ENCODE results near the gene GCDH.
"Not testable (repeated sequence)": the region's sequence is repeated elsewhere in the genome, so short reads cannot be mapped to it uniquely, and the experiment has no call there.

The GCDH gene

DNA sequence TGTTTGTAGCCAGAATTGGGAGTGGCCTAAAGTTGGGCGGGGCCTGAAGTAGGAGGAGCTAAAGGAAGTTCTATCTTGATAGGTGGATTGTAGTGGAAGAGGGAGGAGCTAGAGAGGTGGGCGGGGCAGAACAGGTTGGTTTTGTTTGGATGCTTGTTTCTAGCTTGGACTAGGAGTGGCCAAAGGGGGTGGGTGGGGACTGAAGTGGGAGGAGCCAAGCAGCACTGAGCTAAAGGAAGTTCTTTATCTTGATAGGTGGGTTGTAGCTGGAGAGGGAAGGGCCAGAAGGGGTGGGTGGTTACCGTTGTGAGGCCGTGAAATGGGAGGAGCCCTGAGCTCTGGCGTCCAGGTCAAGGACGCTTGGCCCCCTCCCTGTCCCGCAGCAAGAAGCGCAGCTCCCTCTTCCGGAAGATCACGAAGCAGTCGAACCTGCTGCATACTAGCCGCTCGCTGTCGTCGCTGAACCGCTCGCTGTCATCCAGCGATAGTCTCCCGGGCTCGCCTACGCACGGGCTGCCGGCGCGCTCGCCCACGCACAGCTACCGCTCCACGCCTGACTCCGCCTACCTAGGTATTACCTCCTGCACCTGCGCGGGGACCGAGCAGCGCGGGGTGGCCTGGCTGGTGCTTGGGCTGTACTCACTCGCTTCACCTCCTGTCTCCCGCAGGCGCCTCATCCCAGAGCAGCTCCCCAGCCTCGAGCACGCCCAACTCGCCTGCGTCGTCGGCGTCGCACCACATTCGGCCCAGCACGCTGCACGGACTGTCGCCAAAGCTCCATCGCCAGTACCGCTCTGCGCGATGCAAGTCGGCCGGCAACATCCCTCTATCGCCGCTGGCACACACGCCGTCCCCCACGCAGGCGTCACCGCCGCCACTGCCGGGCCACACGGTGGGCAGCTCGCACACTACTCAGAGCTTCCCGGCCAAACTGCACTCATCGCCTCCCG is 17.7 kb upstream of the GCDH start:
- peak; percentile 39 for DNase-seq (ENCODE audit: low read depth)

DNA sequence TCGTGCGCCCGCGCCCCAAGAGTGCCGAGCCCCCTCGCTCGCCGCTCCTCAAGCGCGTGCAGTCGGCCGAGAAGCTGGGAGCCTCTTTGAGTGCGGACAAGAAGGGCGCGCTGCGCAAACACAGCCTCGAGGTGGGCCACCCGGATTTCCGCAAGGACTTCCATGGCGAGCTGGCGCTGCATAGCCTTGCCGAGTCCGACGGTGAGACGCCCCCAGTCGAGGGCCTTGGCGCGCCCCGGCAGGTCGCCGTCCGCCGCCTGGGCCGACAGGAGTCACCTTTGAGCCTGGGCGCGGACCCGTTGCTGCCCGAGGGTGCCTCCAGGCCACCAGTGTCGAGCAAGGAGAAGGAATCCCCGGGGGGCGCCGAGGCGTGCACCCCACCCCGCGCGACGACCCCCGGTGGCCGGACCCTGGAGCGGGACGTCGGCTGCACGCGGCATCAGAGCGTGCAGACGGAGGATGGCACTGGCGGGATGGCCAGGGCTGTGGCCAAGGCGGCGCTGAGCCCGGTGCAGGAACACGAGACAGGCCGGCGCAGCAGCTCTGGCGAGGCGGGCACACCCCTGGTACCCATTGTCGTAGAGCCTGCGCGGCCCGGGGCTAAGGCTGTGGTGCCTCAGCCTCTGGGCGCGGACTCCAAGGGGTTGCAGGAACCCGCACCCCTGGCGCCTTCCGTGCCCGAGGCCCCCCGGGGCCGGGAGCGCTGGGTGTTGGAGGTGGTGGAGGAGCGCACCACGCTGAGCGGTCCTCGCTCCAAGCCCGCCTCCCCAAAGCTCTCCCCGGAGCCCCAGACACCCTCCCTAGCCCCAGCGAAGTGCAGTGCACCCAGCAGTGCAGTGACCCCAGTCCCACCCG is 16.8 kb upstream of the GCDH start:
- no peak for DNase-seq (ENCODE audit: low read depth)

DNA sequence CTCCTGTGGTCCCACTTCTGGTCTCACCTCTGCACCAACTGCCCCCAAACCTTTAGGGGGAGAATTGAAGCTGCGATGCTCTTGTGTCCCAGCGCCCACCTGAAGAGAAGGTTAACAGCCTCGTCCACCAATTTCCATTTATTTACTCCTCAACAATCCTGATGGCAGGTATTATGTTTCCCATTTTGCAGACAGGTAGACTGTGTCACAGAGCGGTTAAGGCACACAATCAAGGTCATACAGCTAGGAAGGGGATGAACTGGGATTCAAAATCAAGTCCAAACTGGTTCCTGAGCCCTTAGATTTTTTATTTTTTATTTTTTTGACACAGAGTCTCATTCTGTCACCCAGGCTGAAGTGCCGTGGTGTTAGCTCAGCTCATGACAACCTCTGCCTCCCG is 15.9 kb upstream of the GCDH start:
- no peak for DNase-seq (ENCODE audit: low read depth)

DNA sequence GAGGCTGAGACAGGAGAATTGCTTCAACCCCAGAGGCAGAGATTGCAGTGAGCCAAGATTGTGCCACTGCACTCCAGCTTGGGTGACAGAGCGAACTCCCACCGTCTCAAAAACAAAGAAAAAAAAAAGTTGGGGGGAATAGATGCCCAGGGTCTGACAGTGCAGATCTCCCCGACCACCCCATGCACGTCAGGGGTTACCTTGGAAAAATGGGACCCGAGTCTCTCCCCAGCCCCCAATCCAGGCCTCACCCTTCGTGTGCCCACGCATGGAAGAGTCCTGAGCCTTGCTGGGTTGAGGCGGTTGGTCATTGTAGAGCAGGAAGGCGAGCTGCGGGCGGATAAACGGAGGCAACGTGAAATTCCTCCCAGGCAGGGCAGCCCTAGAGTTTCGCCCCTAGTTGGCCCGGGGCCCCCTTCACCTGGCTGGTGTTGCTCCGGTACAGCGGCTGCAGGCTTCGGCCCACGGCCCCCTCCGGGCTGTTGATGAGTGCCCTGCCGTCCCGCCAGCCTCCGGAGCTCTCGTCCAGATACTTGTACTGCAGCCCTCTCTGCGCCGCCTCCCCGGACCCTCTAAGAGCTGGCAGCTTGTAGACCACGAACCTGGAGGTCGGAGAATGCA is 10.3 kb upstream of the GCDH start:
- no peak for DNase-seq (ENCODE audit: low read depth)

DNA sequence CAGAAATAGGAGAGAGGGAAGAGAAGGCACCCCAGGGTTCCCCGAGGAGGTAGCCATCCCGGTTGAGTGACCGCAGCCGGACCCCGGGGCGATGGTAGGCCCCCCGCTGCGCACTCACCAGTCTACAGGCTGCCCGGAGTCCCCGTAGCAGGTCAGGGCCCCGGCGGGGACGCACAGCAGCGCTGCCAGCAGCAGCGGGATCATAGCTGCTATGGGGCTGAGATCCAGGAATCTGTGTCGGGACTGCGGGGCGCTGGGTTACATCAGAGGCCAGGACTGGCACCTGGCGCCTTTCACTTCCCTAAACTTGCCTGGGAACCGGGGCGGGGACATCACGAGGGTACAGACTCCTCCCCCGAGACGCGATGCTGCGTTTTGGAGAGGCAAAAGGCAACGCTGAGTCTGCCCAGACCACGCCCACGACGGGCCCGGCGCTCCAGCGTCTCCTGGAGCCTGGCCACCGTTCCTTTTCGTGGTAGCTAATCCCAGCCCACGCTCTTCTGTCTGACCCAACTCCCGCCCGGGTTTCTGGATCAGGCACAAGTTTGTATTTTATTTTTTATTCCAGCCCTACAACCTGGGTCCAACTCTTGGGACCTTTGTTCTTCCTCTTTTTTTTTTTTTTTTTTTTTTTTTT is 9.7 kb upstream of the GCDH start, which contains the start of gene DNASE2:
Gene DNASE2, minus strand, starts transcription at position 278 of the 637 bp plus-strand sequence. Its CDS starts 74 bp downstream, at position 204.
- DNase-seq (ENCODE audit: low read depth) = peak; percentile 80

DNA sequence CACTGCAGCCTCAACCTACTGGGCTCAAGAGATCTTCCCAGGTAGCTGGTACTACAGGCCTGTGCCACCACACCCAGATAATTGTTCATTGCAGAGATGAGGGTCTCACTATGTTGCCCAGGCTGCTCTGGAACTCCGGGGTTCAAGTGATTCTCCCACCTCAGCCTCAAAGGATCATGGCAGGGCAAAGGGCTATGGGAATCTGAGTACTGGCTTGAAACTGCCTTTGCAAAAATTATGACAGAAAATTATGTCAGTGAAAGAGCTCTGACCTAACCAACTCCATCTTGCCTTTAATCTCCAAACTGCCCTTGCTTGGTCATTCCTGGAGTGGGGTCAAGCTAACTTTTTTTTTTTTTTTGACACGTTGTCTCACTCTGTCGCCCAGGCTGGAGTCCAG is 8.4 kb upstream of the GCDH start:
- DNase-seq (ENCODE audit: low read depth) = no peak

DNA sequence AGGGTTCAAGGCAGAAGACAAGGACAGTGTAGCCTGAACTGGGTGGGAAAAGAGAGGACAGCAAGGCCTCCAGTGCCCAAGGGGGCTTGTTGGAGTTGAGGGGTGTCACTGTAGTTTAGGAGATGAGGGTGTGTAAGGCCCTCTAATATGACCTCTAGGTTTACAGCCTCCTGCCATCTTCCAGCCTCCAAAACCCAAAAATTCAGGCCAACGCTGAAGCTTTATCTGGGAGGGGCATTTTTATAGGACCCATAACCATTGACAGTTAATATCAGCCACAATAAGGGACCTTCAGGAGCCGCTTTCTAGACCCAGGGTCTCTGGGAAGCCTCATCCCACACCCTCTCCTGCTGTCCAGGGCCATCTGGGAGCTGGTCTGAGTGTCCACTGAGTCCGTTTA is 6.8 kb upstream of the GCDH start:
- DNase-seq (ENCODE audit: low read depth) = no peak

DNA sequence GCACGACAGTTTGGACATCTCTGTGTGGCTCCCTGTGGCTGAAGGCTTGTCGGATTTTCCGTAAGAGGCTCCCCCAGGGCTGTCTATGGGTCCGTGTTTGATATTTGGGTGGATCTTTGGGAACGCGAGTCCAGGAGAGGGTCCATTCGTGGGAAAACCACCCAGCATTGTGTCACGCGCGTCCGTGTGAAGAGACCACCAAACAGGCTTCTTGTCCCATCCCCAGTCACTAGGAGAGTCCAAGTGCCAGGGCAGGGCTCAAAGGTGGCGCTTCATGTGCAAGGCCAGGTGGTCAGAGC is 6.4 kb upstream of the GCDH start:
- DNase-seq (ENCODE audit: low read depth) = no peak

DNA sequence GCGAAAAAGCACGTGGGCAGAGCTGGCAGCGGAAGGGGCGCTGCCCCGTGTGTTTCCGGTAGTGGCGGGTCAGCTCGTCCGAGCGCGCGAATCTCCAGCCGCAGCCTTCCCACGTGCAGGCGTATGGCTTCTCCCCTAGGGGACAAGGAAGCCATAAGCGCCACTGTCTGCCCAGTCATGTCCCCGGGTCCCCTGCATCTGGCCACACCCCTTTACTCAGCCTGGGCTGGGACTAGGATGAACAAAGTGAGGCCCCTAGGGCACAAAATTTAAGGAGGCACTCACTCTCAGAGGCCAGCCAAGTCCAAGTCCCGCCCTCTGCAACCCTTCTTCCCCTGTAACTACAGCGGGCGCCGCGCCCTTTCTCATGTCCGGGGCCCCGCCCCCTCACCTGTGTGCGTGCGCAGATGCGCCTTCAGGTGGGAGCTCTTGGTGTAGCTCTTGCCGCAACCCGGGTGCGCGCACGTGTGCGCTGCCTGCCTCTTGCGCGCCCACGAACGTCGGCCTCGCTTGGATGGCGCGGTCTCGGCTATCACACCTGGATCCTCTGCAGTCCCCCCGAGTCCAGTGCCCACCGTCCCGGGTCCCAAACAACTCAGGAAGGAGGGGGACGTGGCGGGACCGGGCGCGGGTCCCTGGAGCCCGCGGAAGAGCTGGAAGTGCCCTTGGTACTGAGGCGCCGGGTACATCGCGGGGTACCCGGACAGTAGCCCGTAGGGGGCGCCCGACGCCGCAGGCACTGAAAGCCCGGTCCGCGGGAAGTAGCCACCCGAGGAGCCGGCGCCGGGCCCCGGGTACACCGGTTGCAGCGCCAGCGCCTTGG is 5.8 kb upstream of the GCDH start:
- peak; percentile 81 for DNase-seq (ENCODE audit: low read depth)

DNA sequence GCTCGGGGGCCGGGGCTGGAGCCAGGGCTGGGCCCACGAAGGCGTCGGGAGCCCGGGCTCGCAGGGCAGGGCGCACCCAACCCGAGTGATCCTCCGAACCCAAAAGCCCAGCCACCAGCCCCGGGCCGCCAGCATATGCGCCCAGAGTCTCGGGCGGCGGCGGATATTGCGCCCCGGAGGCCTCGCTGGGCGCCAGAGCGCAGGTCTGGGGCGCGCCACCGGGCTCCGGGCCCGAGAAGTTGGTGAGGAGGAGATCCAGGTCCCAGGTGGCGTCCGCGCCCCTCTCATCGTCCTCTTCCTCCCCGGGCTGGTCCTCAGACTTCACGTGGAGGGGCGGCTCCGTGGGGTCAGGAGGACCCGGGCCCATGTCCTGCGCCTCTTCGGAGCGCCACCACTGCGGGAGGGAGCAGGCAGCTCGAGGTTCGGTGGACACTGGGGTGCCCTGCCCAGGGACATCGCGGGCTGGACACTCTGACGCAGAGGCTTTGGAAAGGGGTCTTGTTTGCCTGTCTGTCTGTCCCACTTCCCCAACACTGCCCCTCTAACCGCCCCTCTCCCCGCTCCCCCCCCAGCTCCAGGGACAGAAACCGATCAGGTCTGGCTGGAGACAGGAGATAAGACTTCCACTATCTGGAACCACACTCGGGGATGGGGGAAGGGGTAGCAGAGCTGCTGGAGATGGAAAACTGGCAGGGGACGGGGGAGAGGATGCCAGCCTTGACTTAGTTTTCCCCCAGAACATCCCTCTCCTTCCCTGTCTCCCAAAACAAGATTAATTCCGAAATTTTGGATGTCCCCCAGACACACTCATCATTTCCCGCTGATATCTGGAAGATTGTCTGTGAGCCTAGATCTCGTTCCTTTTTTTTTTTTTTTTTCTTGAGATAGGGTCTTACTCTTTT is 5.0 kb upstream of the GCDH start:
- no peak for DNase-seq (ENCODE audit: low read depth)

DNA sequence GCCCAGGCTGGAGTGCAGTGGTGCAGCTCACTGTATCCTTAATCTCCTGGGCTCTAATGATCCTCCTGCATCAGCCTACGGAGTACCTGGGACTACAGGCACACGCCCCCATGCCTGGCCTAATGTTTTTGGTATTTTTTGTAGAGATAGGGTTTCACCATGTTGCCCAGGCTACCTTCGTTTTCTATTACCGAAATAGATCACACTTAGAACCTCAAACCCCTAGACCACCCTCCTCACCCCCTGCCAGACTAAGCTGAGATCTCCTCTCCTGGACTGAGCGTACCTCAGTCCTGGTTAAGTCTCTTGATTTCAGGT is 4.3 kb upstream of the GCDH start:
- no peak for DNase-seq (ENCODE audit: low read depth)

DNA sequence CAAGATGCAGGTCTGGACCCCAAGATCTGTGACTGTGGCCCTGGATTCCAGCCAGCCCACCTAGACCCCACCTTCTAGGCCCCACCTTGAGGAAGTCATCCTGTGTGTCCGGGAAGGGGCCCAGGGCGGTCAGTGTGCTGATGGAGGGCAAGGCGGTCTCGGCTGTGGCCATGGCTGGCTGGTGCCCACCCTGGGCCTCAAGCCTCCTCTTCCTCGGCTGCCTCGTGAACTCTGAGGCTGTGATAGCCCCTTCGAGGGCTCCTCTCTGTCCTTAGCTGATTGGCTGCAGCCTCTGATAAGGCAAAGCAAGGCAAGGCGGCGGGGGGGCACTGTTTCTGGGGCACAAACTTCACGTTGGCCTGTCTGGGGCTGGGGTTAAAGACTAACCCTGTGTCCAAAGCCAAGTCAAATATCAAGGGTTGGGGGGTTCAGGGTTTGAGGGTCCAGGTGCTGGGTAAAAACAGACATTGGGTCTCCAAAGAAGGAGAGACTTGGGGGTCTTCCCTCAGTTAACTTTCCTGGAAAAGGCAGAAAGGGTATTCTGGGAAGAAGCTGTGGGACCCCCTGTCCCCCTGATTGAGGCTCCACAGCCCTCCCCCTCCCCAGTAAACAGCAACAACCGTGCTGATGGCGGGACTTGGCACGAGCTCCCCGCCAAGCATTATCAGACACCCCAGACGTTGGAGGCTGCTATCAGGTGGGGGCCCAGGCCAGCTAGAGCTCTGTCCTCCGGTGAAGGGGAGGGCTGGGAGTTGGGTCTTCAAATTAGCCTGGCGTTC is 3.8 kb upstream of the GCDH start, which contains the start of gene KLF1:
Gene KLF1, minus strand, starts transcription at position 233 of the 779 bp plus-strand sequence. Its CDS starts 61 bp downstream, at position 172.
- DNase-seq (ENCODE audit: low read depth) = no peak

DNA sequence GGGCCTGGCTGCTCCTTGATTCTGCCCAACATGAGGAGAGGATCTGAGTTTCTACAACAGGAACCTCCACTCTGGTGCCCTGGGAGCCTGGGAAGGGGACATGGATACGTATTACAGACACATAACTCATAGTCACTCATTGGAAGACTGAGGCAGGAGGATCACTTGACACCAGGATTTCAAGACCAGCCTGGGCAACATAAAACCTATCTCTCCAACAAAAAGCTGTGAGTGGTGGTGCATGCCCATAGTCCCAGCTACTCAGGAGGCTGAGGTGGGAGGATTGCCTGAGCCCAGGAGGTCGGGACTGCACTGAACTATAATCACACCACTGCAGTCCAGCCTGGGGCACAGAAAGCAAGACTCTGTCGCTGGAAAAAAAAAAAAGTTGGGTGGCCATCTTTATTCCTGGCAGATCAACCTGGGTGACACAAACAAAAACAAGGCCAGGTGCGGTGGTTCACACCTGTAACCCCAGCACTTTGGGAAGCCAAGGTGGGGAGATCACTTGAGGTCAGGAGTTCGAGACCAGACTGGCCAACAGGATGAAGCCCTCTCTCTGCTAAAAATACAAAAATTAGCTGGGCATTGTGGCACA is 2.9 kb upstream of the GCDH start:
- DNase-seq (ENCODE audit: low read depth) = no peak

DNA sequence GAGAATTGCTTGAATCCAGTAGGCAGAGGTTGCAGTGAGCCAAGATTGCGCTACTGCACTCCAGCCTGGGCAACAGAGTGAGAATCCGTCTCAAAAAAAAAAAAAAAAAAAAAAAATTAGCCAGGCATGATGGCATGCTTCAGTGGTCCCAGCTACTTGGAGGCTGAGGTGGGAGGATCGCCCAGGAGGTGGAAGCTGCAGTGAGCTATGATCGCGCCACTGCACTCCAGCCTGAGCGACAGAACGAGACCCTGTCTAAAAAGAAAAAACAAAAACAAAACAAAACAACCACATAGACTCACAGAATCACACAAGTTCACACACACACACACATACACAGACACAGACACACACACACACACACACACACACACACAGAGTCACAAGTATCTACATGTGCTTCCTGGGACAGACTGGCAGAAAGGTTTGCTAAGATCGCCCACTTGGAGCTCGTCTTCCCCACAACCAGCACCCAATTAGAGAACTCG is 617 bp upstream of the GCDH start:
- DNase-seq (ENCODE audit: low read depth) = not testable (repeated sequence)

DNA sequence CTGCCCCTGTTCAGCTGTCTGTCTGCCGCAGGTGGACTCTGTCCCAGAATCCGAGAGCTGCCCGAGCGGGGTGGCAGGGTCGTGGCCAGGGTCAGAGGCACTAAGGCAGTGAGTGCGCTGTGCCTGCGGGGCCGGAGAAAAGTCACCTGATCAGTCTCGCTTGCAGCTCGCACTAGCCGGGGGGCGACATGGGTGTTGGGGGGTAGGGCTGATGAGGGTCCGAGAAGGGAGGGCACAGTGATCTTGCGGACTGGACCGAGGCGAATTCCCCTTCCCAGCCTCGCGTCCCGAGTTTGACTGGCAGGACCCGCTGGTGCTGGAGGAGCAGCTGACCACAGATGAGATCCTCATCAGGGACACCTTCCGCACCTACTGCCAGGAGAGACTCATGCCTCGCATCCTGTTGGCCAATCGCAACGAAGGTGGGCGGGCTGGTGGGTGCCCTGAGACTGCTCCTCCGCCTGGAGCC is 627 bp downstream of the GCDH start:
- DNase-seq (ENCODE audit: low read depth) = no peak

DNA sequence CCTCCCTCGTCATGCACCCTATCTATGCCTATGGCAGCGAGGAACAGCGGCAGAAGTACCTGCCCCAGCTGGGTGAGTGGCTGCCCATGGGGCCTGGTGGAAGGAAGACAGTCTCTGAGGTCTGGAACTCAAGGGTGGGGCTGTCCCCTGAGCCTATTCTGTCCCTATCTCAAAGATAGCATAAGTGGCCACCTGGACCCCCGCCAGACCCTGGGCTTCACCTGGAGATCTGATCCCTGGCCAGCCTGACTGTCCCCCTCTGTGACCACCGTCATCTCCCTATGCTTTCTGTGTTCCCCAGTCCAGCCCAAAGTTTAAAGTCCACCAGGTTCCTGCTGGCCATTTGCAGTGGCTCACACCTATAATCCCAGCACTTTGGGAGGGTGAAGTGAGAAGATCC is 2.6 kb downstream of the GCDH start:
- DNase-seq (ENCODE audit: low read depth) = no peak

DNA sequence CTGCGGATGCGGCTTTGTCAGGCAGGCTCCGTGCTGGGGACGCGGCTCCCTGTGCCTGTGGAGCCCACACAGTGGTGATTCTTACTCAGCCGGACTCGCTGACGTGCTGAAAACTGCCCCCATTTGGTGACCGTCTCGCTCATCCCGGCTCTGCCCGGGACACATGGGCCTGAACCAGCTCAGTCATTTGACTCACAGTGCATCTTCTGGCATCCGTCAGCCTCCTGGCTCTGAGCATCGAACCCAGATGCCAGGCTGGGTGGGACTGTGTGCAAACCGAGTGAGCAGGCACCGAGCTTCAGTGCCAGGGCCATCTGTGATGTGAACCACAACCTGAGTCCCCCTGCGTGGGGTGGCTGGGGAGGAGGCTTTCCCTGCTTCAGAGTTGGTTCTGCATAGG is 5.5 kb downstream of the GCDH start:
- DNase-seq (ENCODE audit: low read depth) = no peak

DNA sequence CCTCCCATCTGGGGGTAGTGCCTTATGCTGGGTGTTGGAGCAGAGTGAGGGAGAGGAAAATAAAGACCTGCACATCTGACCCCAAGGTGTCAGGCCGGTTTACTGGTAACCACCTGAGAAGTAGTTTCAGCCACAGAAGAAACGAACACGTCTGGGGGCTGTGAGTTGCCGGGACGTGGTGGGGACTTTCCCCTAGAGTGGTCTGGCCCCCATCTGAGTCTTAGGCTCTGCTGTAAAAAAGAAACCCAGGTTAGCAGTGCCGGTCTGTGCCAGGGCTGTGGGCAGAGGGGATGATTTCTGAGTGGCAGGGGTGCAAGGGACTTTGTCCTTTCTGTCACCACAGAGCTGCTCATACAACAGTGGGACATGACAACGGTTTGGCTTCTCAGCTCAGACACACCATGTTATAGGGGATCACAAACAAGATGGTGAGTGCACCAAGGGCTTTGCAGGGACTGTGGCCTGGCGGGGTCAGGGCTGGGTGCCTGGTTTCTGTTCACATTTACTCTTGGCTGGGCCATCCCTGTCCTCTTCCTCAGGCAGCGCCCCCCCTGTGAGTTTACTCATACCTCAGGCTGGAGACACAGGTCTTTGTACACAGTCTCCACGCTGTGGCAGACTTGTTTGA is 9.0 kb downstream of the GCDH start:
- DNase-seq (ENCODE audit: low read depth) = no peak

All from activated T-helper 9 cell treated with anti-CD3 and anti-CD28 coated beads, Interleukin-2, amount 50 U/mL, for 16 hours (primary cell).